OCI-LY7 (cell line): ENCODE data around the gene PDILT. TPM values are rescaled to one million over a fixed set of nuclear protein-coding genes. Genes with fewer than 3 reads are reported as not detected.

Experiments
- BruUV-seq: library from RNA; stranded (reverse); fragments of 400-500 nt; replicated peaks from 2 replicates; lab custom pipeline; 2021; lab: Mats Ljungman, UMichigan
- CTCF ChIA-PET: fragments of 300-600 bp; sonication (Branson Sonifier 250); formaldehyde crosslinking; loops from one replicate; lab custom pipeline; 2022; ENCODE audit warnings: antibody characterized with exemption; ENCODE audit not compliant: unreplicated experiment; lab: Charles Lee
- POLR2A ChIA-PET: fragments of 300-600 bp; sonication (Branson Sonifier 250); formaldehyde crosslinking; loops from one replicate; lab custom pipeline; 2022; ENCODE audit warnings: antibody characterized with exemption; lab: Charles Lee
- DNase-seq: peaks from one replicate; pipeline ENCODE4 v3.0.0-alpha.2; 2015; ENCODE audit warnings: low spot score
- H2AFZ ChIP-seq: fragments of 200-600 bp; sonication (generic), shearing (Covaris generic); 2 replicates; pipeline ENCODE4 v1.6.1; 2014; ENCODE audit warnings: mild to moderate bottlenecking, antibody characterized with exemption, low read length, moderate library complexity
- H3K27ac ChIP-seq: fragments of 200-600 bp; sonication (generic); 2 replicates; pipeline ENCODE4 v1.5.1; 2014; ENCODE audit warnings: mixed run types, low read depth, mild to moderate bottlenecking, moderate library complexity, low read length, inconsistent platforms; ENCODE audit not compliant: poor library complexity, severe bottlenecking
- H3K36me3 ChIP-seq: fragments of 200-600 bp; sonication (generic); 2 replicates; pipeline ENCODE4 v1.6.1; 2014; ENCODE audit warnings: mild to moderate bottlenecking, antibody characterized with exemption, low read length, moderate library complexity, mixed read lengths; ENCODE audit not compliant: insufficient read depth
- H3K4me1 ChIP-seq: fragments of 200-600 bp; sonication (generic); 2 replicates; pipeline ENCODE4 v1.5.1; 2014; ENCODE audit warnings: mild to moderate bottlenecking, low read length; ENCODE audit not compliant: insufficient read depth, poor library complexity, severe bottlenecking
- H3K4me2 ChIP-seq: fragments of 200-600 bp; sonication (generic); 2 replicates; pipeline ENCODE4 v1.6.1; 2014; ENCODE audit warnings: mild to moderate bottlenecking, low read length
- H3K4me3 ChIP-seq: fragments of 200-600 bp; sonication (generic); 2 replicates; pipeline ENCODE4 v1.5.1; 2014; ENCODE audit warnings: mild to moderate bottlenecking, low read depth, low read length; ENCODE audit not compliant: poor library complexity, severe bottlenecking
- H3K79me2 ChIP-seq: fragments of 200-600 bp; sonication (generic); 2 replicates; pipeline ENCODE4 v1.6.1; 2016; ENCODE audit warnings: low read depth, mild to moderate bottlenecking, low read length, moderate library complexity, mixed read lengths; ENCODE audit not compliant: insufficient read depth
- H3K9me2 ChIP-seq: fragments of 200-600 bp; sonication (generic); 2 replicates; pipeline ENCODE4 v1.6.1; 2016; ENCODE audit warnings: mild to moderate bottlenecking, low read length, mixed read lengths; ENCODE audit not compliant: insufficient read depth
- H3K9me3 ChIP-seq: fragments of 200-600 bp; sonication (generic); 2 replicates; pipeline ENCODE4 v1.6.1; 2014; ENCODE audit warnings: mild to moderate bottlenecking, mixed run types, low read length, mixed read lengths
- H4K20me1 ChIP-seq: fragments of 200-600 bp; sonication (generic); 2 replicates; pipeline ENCODE4 v1.6.1; 2014; ENCODE audit warnings: mild to moderate bottlenecking, antibody characterized with exemption, low read length, moderate library complexity, mixed read lengths; ENCODE audit not compliant: insufficient read depth
- EZH2phosphoT487 ChIP-seq: fragments of 200-600 bp; sonication (generic); IDR thresholded peaks from 2 replicates; pipeline ENCODE4 v1.6.1; 2018; ENCODE audit warnings: low read depth, borderline replicate concordance, mild to moderate bottlenecking, mixed run types, antibody characterized with exemption, low read length, moderate library complexity, mixed read lengths
- intact Hi-C: fragments of 100-400 bp; cut with micrococcal nuclease; formaldehyde crosslinking; loops from one replicate; pipeline ENCODE4 v1.10.0; 2022; ENCODE audit not compliant: unreplicated experiment
- total RNA-seq, 2 experiments: library from RNA; depleted of rRNA in 1 of 2; stranded (reverse); fragments of >200 nt in 1 of 2; shearing (Covaris generic) in 1 of 2; gene quantifications; 2 replicates each; pipeline ENCODE4 v1.2.3, GENCODE V29; 2014 to 2022
- TF ChIP-seq, protein P1 (sequence below): fragments of 200-600 bp; sonication (generic); conservative IDR thresholded peaks from 2 replicates; pipeline ENCODE4 v1.5.1; 2014; ENCODE audit warnings: mild to moderate bottlenecking, antibody characterized with exemption, low read length, moderate library complexity, mixed read lengths

PDILT gene
- total RNA-seq, 2 experiments from 2014 or later: not detected

DNA sequence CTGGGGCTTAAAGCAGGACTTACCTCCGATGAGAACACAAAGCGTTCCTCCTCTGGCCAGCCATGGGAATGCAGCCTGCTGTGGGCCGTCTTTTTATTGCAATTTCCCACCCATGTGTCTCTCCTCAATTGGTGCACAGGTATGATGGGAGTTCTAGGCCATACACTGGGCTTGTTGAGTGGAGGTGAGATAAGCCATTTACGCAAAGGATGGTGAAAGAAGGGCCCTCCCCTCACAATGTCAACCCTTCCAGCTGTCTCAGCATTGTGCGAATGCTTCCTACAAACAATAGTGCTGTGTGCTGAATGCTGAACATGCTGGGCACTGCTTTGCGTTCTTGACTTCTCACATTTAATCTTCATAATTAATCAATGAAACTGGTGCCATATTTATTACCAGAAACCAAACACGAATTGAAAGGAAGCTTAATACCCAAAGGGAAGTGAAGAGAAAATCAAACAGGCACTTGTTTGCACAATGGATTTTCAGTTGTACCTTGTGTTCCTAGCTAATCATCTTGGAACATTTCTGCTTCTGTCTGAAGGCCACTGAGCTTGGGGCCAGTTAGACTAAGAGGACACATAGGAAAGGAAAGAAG, 77.0 kb downstream of the PDILT start, which contains the start of gene GP2:
TSS of gene GP2 (minus strand) at position 70 of the 598 bp plus-strand sequence. CDS start 1,082 bp downstream, outside the sequence.
- ChIA-PET POLR2A (interaction anchor here (0.6 kb wide), 1 partner anchor 228 kb away, joined by 3 read pairs; no protein-coding TSS in a partner anchor), CTCF (no interaction called here)
- Histone ChIP-seq H3K4me2 (no peak within 1 kb of the TSS), H3K9me3 (no peaks in the 10 kb centered on the region), H3K36me3 (no peaks in the 10 kb centered on the region), H3K79me2 (no peaks in the 10 kb centered on the region), H3K4me3 (no peak within 1 kb of the TSS), H4K20me1 (no peaks in the 10 kb centered on the region), H2AFZ (no peak within 1 kb of the TSS), H3K9me2 (no peaks in the 10 kb centered on the region), H3K4me1 (no peaks in the 10 kb centered on the region), H3K27ac (no peak within 1 kb of the TSS)
- no peak for DNase-seq
- BruUV-seq: no TSS peak
- TF ChIP-seq, protein P1, sequence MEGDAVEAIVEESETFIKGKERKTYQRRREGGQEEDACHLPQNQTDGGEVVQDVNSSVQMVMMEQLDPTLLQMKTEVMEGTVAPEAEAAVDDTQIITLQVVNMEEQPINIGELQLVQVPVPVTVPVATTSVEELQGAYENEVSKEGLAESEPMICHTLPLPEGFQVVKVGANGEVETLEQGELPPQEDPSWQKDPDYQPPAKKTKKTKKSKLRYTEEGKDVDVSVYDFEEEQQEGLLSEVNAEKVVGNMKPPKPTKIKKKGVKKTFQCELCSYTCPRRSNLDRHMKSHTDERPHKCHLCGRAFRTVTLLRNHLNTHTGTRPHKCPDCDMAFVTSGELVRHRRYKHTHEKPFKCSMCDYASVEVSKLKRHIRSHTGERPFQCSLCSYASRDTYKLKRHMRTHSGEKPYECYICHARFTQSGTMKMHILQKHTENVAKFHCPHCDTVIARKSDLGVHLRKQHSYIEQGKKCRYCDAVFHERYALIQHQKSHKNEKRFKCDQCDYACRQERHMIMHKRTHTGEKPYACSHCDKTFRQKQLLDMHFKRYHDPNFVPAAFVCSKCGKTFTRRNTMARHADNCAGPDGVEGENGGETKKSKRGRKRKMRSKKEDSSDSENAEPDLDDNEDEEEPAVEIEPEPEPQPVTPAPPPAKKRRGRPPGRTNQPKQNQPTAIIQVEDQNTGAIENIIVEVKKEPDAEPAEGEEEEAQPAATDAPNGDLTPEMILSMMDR: no peak
- TF ChIP-seq EZH2phosphoT487: no peak
- intact Hi-C loops: no loop called here

DNA sequence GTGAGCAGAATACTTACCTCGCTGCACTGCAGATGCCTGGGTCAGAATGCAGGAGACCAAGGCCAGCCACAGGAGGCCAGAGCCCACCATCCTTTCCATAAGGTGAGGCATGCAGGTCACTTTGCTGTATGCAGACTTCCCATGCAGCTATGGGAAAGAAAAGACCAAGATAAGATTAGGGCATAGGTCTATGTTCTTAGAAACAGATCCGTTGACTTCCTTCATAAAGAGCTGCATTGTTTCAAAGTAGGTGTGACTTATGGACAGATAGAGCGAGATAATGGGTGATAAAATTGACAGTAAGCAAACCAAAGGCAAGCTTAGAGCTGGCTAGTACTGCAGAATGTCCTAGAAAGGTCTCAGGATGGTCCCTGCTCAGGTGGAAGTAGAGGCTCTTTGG, 78.2 kb downstream of the PDILT start:
- H3K36me3 ChIP-seq: no peaks in the 10 kb centered on the region
- CTCF ChIA-PET: no interaction called here

DNA sequence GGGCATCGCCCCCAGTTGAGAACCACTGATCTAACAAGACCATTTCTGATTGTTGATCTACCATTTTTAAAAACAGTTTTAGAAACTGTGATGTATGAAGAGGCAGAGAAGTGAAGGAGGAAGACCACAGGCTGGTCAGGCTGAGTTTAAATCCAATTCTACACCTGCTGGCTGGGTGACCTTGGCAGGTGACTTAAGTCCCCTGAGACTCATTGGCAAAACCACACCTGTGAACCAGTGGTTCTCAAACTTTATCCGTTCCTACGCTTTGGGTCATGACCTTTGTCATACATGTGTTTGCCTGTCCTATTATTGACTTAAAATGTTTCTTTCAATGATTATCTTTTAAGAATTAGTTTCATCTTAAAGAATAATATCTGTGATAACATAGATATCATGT, 79.5 kb downstream of the PDILT start:
- no peaks in the 10 kb centered on the region for H3K36me3 ChIP-seq
- no peaks in the 10 kb centered on the region for H3K79me2 ChIP-seq
- no peaks in the 10 kb centered on the region for H4K20me1 ChIP-seq
- no peaks in the 10 kb centered on the region for H3K9me3 ChIP-seq
- ChIA-PET CTCF (no interaction called here), POLR2A (no interaction called here)
- DNase-seq: no peak
- no peak overlapping the region for H3K27ac ChIP-seq
- BruUV-seq: no TSS peak
- no peaks in the 10 kb centered on the region for H3K9me2 ChIP-seq
- no peak overlapping the region for H2AFZ ChIP-seq
- H3K4me1 ChIP-seq: no peaks in the 10 kb centered on the region
- no peak overlapping the region for H3K4me3 ChIP-seq
- TF ChIP-seq EZH2phosphoT487: no peak
- TF ChIP-seq, protein P1: no peak
- intact Hi-C loops: no loop called here
- no peak overlapping the region for H3K4me2 ChIP-seq

More for the DNA sequence above, 78.2 kb downstream of the PDILT start:
- POLR2A ChIA-PET: no interaction called here
- Histone ChIP-seq H3K4me3 (no peak overlapping the region), H3K9me3 (no peaks in the 10 kb centered on the region), H3K4me1 (no peaks in the 10 kb centered on the region), H3K79me2 (no peaks in the 10 kb centered on the region), H4K20me1 (no peaks in the 10 kb centered on the region), H3K27ac (no peak overlapping the region), H3K4me2 (no peak overlapping the region), H2AFZ (no peak overlapping the region), H3K9me2 (no peaks in the 10 kb centered on the region)
- intact Hi-C loops: no loop called here
- TF ChIP-seq, protein P1: no peak
- TF ChIP-seq EZH2phosphoT487: no peak
- DNase-seq: no peak
- no TSS peak for BruUV-seq
